HCT116 (cell line): ENCODE data around the gene DDX3Y. TPM values are rescaled to one million over a fixed set of nuclear protein-coding genes. Genes with fewer than 3 reads are reported as not detected.
A peak's percentile ranks its signal among the peaks of the same experiment; 100 is the strongest.

Source experiments
- ATAC-seq: fragments of 200-7000 bp; cut with Tn5 transposase; 2 replicates; pipeline ENCODE4 v1.9.1; 2020; ENCODE audit warnings: mild to moderate bottlenecking, moderate library complexity
- Bru-seq: library from RNA; stranded (reverse); fragments of 400-500 nt; gene quantifications from one replicate; lab custom pipeline; 2021; lab: Mats Ljungman, UMichigan
- BruChase-seq, 2 experiments: library from RNA; stranded (reverse); fragments of 400-500 nt; gene quantifications; one replicate each; lab custom pipeline; 2021; lab: Mats Ljungman, UMichigan
- BruUV-seq: library from RNA; stranded (reverse); fragments of 400-500 nt; replicated peaks from 2 replicates; lab custom pipeline; 2021; lab: Mats Ljungman, UMichigan
- CTCF ChIA-PET: fragments of 300-600 bp; sonication (Branson Sonifier 250); formaldehyde crosslinking; loops from one replicate; lab custom pipeline; 2021; ENCODE audit warnings: antibody characterized with exemption; lab: Charles Lee
- POLR2A ChIA-PET: fragments of 300-600, 350-600 bp; sonication (Branson Sonifier 250); formaldehyde crosslinking; loops from one replicate; lab custom pipeline; 2021; ENCODE audit warnings: antibody characterized with exemption; lab: Charles Lee
- RAD21 ChIA-PET, 2 experiments: fragments of 300-600 bp; sonication (Branson Sonifier 250); formaldehyde crosslinking; loops; one replicate each; lab custom pipeline; 2023; ENCODE audit warnings: low total read pairs in 2 of 2; ENCODE audit not compliant: uncharacterized antibody in 2 of 2, unreplicated experiment in 2 of 2, low non-redundant PET in 1 of 2; lab: Charles Lee
- DNase-seq: peaks from one replicate; pipeline ENCODE4 v3.0.0-alpha.2; 2010; ENCODE audit warnings: low read depth, low spot score
- H2AFZ ChIP-seq: fragments of 200-600 bp; shearing (Covaris generic), sonication (generic); 2 replicates; pipeline ENCODE4 v1.6.1; 2017; ENCODE audit warnings: low read depth, mixed run types, mixed read lengths, antibody characterized with exemption, low read length; ENCODE audit not compliant: poor library complexity, severe bottlenecking
- H3K27ac ChIP-seq: 2 replicates; pipeline ENCODE4 v1.5.1; 2012; ENCODE audit warnings: low read depth, low read length
- H3K27me3 ChIP-seq: fragments of 200-600 bp; sonication (generic); 2 replicates; pipeline ENCODE4 v1.6.1; 2016; ENCODE audit warnings: mixed run types, low read length, mixed read lengths; ENCODE audit not compliant: insufficient read depth
- H3K36me3 ChIP-seq, 2 experiments: fragments of 200-500 bp in 1 of 2; fragments of 200-600 bp in 1 of 2; sonication (Bioruptor generic) in 1 of 2; sonication (generic) in 1 of 2; 2 replicates each; pipeline versions ENCODE4 v1.5.1 to v1.6.1; 2014 to 2016; ENCODE audit warnings: low read length in 2 of 2, inconsistent platforms in 1 of 2, mixed read lengths in 1 of 2, mixed run types in 1 of 2; ENCODE audit not compliant: insufficient read depth in 2 of 2, control insufficient read depth in 1 of 2
- H3K4me1 ChIP-seq, 2 experiments: fragments of 200-600 bp in 1 of 2; sonication (generic) in 1 of 2; 2 replicates each; pipeline versions ENCODE4 v1.5.1 to v1.6.1; 2012 to 2017; ENCODE audit warnings: low read length in 2 of 2, inconsistent platforms in 1 of 2, mild to moderate bottlenecking in 1 of 2, mixed read lengths in 1 of 2, mixed run types in 1 of 2, moderate library complexity in 1 of 2; ENCODE audit not compliant: insufficient read depth in 2 of 2, control insufficient read depth in 1 of 2
- H3K4me2 ChIP-seq: fragments of 200-600 bp; sonication (generic); 2 replicates; pipeline ENCODE4 v1.6.1; 2017; ENCODE audit warnings: mixed run types, low read length, mixed read lengths
- H3K4me3 ChIP-seq, 2 experiments: fragments of 200-600 bp in 1 of 2; sonication (generic) in 1 of 2; replicated peaks in 1 of 2; 2 replicates each; pipeline ENCODE4 v1.5.1; 2011 to 2016; ENCODE audit warnings: low read length in 2 of 2, control low read depth in 1 of 2, low read depth in 1 of 2, mild to moderate bottlenecking in 1 of 2, mixed read lengths in 1 of 2, mixed run types in 1 of 2
- H3K79me2 ChIP-seq: fragments of 200-600 bp; sonication (generic); 2 replicates; pipeline ENCODE4 v1.6.1; 2017; ENCODE audit warnings: mild to moderate bottlenecking, mixed run types, low read length, moderate library complexity, mixed read lengths; ENCODE audit not compliant: insufficient read depth
- H3K9ac ChIP-seq: fragments of 200-600 bp; sonication (generic); 2 replicates; pipeline ENCODE4 v1.6.1; 2016; ENCODE audit warnings: low read length, mixed read lengths
- H3K9me2 ChIP-seq: fragments of 200-600 bp; sonication (generic), shearing (Covaris generic); 2 replicates; pipeline ENCODE4 v1.6.1; 2017; ENCODE audit warnings: mixed run types, mild to moderate bottlenecking, moderate library complexity; ENCODE audit not compliant: insufficient read depth
- H3K9me3 ChIP-seq, 2 experiments: fragments of 200-500 bp in 1 of 2; fragments of 200-600 bp in 1 of 2; sonication (Bioruptor generic) in 1 of 2; sonication (generic) in 1 of 2; 2 replicates each; pipeline ENCODE4 v1.6.1; 2014 to 2017; ENCODE audit warnings: low read length in 2 of 2, mixed read lengths in 2 of 2, inconsistent platforms in 1 of 2, low read depth in 1 of 2, mild to moderate bottlenecking in 1 of 2, mixed run types in 1 of 2, moderate library complexity in 1 of 2; ENCODE audit not compliant: control insufficient read depth in 1 of 2, insufficient read depth in 1 of 2
- H4K20me1 ChIP-seq: fragments of 200-600 bp; sonication (generic), shearing (Covaris generic); 2 replicates; pipeline ENCODE4 v1.6.1; 2017; ENCODE audit warnings: mixed run types, mild to moderate bottlenecking, moderate library complexity; ENCODE audit not compliant: insufficient read depth
- FOSL1 ChIP-seq: IDR thresholded peaks from 2 replicates; pipeline ENCODE4 v1.6.1; 2012; ENCODE audit warnings: low read depth
- POLR2AphosphoS5 ChIP-seq: IDR thresholded peaks from 2 replicates; pipeline ENCODE4 v1.6.1; 2011; ENCODE audit warnings: mild to moderate bottlenecking, low read depth, low read length, moderate library complexity
- SRF ChIP-seq: IDR thresholded peaks from 2 replicates; pipeline ENCODE4 v1.6.1; 2012; ENCODE audit warnings: low read depth
- ZBTB33 ChIP-seq: IDR thresholded peaks from 2 replicates; pipeline ENCODE4 v1.6.1; 2011; ENCODE audit warnings: mild to moderate bottlenecking, low read length, moderate library complexity; ENCODE audit not compliant: insufficient replicate concordance; ENCODE audit errors: extremely low read depth
- intact Hi-C: fragments of 100-400 bp; cut with micrococcal nuclease; formaldehyde crosslinking; loops from 2 replicates; pipeline ENCODE4 v1.10.0; 2022
- long read RNA-seq: library from polyadenylated mRNA; unstranded; transcript quantifications from one replicate; pipeline ENCODE4 v2.0.0, GENCODE V29; 2021; ENCODE audit not compliant: unreplicated experiment
- polyA plus RNA-seq: library from polyadenylated mRNA; unstranded; fragments of >200 nt; gene quantifications from 2 replicates; pipeline ENCODE4 v1.2.1, GENCODE V29; 2012; ENCODE audit warnings: missing spikeins
- total RNA-seq: library from RNA; stranded (reverse); gene quantifications from one replicate; pipeline ENCODE4 v1.2.1, GENCODE V29; 2021; ENCODE audit not compliant: unreplicated experiment

DDX3Y gene
- total RNA-seq (33.8 TPM), Bru-seq, nascent RNA (percentile 86 among the genes with signal in this experiment), BruChase-seq, experiment 1, labeled RNA remaining after a 6-hour chase (percentile 92 among the genes with signal in this experiment), BruChase-seq, experiment 2, labeled RNA remaining after a 2-hour chase (percentile 93 among the genes with signal in this experiment)
- polyA plus RNA-seq = 14.7 and 15.1 TPM in 2 replicates
- long read RNA-seq, full-length matches to known transcripts = 29 of 66 reads
- long read RNA-seq, partial matches to known transcripts = 10 of 66 reads
- long read RNA-seq, other reads (novel, unspliced or antisense) = 27 of 66 reads

DNA sequence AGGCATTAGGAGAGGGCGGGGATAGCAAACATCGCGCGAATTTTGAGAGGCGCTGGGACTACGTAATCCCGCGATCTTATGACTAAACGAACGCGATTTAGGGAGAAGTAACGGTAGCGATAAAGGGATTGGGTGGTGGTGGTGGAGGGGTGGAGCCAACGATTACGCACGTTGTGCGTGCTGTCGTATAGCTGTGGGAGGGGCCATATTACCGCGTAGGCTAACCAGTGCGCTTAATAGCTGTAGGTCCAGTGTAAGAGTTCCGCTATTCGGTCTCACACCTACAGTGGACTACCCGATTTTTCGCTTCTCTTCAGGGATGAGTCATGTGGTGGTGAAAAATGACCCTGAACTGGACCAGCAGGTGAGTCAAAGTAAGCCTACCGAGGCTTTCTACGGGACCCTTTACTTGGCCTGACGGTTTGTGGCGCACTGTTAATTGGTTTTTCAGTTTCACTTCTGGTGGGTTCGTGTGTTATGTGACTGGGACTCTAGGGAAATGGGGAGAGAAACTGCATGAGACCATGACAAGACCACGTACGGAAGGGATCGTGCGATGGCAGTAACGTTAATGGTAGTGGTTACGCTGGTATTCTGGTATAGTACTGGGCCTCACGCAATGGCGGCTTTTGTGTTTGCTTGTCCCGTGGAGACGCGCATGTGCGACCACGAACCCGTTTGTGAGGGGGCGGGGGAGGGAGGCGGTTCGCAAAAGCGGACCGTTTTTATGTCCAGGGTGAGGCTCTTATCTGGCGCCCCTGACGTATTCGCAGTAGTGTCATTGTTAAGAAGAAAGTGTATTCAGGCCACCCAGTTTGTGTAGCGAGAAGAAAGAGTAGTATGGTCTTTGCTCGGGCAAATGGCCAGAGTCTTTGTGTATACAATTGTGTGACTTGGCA is at the start of gene DDX3Y:
DDX3Y (plus strand) TSS at position 251 of the 899 bp plus-strand sequence; CDS start at position 320, 69 bp downstream.
- CTCF ChIA-PET = no interaction called here
- H3K27me3 ChIP-seq = no peaks in the 10 kb centered on the region
- RAD21 ChIA-PET = no interaction called here
- H3K4me3 ChIP-seq = peak within 1 kb of the TSS; percentile 49 to 61
- peak within 1 kb of the TSS; percentile 70 for H3K9ac ChIP-seq
- ATAC-seq (peak; percentile 92), DNase-seq (peak; percentile 62)
- no peaks in the 10 kb centered on the region for H3K36me3 ChIP-seq
- no peaks in the 10 kb centered on the region for H3K9me2 ChIP-seq
- intact Hi-C loops = no loop called here
- POLR2A ChIA-PET = no interaction called here
- peaks cover 42% of the 10 kb centered on the region for H3K79me2 ChIP-seq
- peak within 1 kb of the TSS; percentile 51 for H3K4me2 ChIP-seq
- H4K20me1 ChIP-seq = no peaks in the 10 kb centered on the region
- H3K27ac ChIP-seq = no peak within 1 kb of the TSS
- no peaks in the 10 kb centered on the region for H3K4me1 ChIP-seq
- TSS peak; percentile 54 for BruUV-seq
- no peak within 1 kb of the TSS for H2AFZ ChIP-seq
- no peaks in the 10 kb centered on the region for H3K9me3 ChIP-seq
- TF ChIP-seq ZBTB33 = peak; percentile 80
- peak; percentile 35; the same call in 1 of the 2 replicates for TF ChIP-seq POLR2AphosphoS5
- TF ChIP-seq SRF = no peak
- no peak for TF ChIP-seq FOSL1
